Measurements from ENCODE around the gene HEATR5A. TPM values are rescaled to one million over a fixed set of nuclear protein-coding genes. Genes with fewer than 3 reads are reported as not detected.

HEATR5A gene
- polyA plus RNA-seq, 3 donors: 13.1 to 21.0 (median 16.8) TPM

DNA sequence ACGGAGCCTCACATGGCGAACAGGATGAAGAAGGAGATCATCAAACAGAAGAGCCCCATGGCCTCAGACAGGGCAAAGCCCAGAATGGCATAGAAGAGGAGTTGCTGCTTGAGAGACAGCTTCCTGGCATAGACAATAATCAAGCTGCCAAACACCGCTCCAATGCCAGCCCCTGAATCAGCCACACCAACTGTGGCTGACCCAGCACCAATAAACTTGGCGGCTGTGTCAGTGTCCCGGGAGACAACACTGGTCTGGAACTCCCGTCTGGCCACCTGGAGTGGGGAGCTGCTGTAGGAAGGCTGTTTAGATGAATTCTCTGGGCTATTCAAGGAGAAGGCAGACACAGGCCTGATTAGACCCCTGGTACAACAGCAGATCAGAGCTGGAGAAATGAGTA lies 100.1 kb downstream of the HEATR5A start:
- H3K27ac Mint-ChIP-seq: peak overlapping the region in 2 of 7 donors; percentile 75 to 78
- intact Hi-C loops (cut with micrococcal nuclease): no loop called here

GRCh38 chr14:31319701-31320100 lies 100.6 kb downstream of the HEATR5A start:
- no peaks in the 10 kb centered on the region for H3K4me1 ChIP-seq (ENCODE audit: control insufficient read depth in 1 of 2, insufficient read depth in 2 of 2, low read length in 2 of 2)
- H3K27me3 Mint-ChIP-seq (ENCODE audit: low read depth in 3 of 3): peaks cover 0 to 2% (median 0%) of the 10 kb centered on the region in 3 donors
- no peak overlapping the region for H3K9ac ChIP-seq (ENCODE audit: insufficient read depth, low read length, poor library complexity, severe bottlenecking)
- H3K27ac Mint-ChIP-seq: peak overlapping the region in 1 of 7 donors; percentile 24
- 100% methylated on average over 2 of the region's 5 CpGs for WGBS (ENCODE audit: insufficient coverage)
- H3K27me3 ChIP-seq (ENCODE audit: control insufficient read depth in 2 of 2, insufficient read depth in 2 of 2, low read length in 2 of 2): no peaks in the 10 kb centered on the region
- H3K9me3 ChIP-seq (replicated peaks in 1 of 2; ENCODE audit: control insufficient read depth in 1 of 2, insufficient read depth in 1 of 2, low read length in 2 of 2): no peaks in the 10 kb centered on the region
- no peak overlapping the region for H3K27ac ChIP-seq (ENCODE audit: low read depth in 1 of 2, low read length in 2 of 2)
- H3K4me2 ChIP-seq (replicated peaks; ENCODE audit: extremely low read depth, low read length, poor library complexity, severe bottlenecking): no peak overlapping the region
- no peaks in the 10 kb centered on the region for H3K4me1 Mint-ChIP-seq
- no peak overlapping the region for H2AFZ ChIP-seq (ENCODE audit: insufficient read depth, low read depth, low read length, poor library complexity, severe bottlenecking)
- no peaks in the 10 kb centered on the region for H3K79me2 ChIP-seq (ENCODE audit: insufficient read depth, low read length)
- H3K9me3 Mint-ChIP-seq: no peaks in the 10 kb centered on the region
- TF ChIP-seq, protein P1, sequence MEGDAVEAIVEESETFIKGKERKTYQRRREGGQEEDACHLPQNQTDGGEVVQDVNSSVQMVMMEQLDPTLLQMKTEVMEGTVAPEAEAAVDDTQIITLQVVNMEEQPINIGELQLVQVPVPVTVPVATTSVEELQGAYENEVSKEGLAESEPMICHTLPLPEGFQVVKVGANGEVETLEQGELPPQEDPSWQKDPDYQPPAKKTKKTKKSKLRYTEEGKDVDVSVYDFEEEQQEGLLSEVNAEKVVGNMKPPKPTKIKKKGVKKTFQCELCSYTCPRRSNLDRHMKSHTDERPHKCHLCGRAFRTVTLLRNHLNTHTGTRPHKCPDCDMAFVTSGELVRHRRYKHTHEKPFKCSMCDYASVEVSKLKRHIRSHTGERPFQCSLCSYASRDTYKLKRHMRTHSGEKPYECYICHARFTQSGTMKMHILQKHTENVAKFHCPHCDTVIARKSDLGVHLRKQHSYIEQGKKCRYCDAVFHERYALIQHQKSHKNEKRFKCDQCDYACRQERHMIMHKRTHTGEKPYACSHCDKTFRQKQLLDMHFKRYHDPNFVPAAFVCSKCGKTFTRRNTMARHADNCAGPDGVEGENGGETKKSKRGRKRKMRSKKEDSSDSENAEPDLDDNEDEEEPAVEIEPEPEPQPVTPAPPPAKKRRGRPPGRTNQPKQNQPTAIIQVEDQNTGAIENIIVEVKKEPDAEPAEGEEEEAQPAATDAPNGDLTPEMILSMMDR (IDR thresholded peaks at IDR 0.05): no peak
- no peak for DNase-seq
- H4K20me1 ChIP-seq (ENCODE audit: insufficient read depth, low read length): no peaks in the 10 kb centered on the region
- H3K4me3 ChIP-seq (replicated peaks in 1 of 3; ENCODE audit: low read depth in 2 of 3, low read length in 3 of 3): no peak overlapping the region
- peaks cover 71 to 91% of the 10 kb centered on the region in 2 donors for H3K36me3 Mint-ChIP-seq
- H3K36me3 ChIP-seq (replicated peaks in 1 of 2; ENCODE audit: control insufficient read depth in 1 of 2, insufficient read depth in 2 of 2, low read length in 2 of 2): peaks cover 75 to 97% of the 10 kb centered on the region in 2 donors
- no peak overlapping the region for H3K4me3 Mint-ChIP-seq
- intact Hi-C loops (cut with micrococcal nuclease): no loop called here

More for the DNA sequence above, 100.1 kb downstream of the HEATR5A start:
- no peaks in the 10 kb centered on the region for H3K4me1 Mint-ChIP-seq
- H3K27me3 Mint-ChIP-seq (ENCODE audit: low read depth in 3 of 3): peaks cover 0 to 2% (median 0%) of the 10 kb centered on the region in 3 donors
- Histone ChIP-seq H3K27me3 (ENCODE audit: control insufficient read depth in 2 of 2, insufficient read depth in 2 of 2, low read length in 2 of 2) (no peaks in the 10 kb centered on the region), H3K4me3 (replicated peaks in 1 of 3; ENCODE audit: low read depth in 2 of 3, low read length in 3 of 3) (no peak overlapping the region), H3K4me1 (ENCODE audit: control insufficient read depth in 1 of 2, insufficient read depth in 2 of 2, low read length in 2 of 2) (no peaks in the 10 kb centered on the region), H3K9ac (ENCODE audit: insufficient read depth, low read length, poor library complexity, severe bottlenecking) (no peak overlapping the region), H4K20me1 (ENCODE audit: insufficient read depth, low read length) (no peaks in the 10 kb centered on the region), H3K79me2 (ENCODE audit: insufficient read depth, low read length) (no peaks in the 10 kb centered on the region), H2AFZ (ENCODE audit: insufficient read depth, low read depth, low read length, poor library complexity, severe bottlenecking) (no peak overlapping the region), H3K36me3 (replicated peaks in 1 of 2; ENCODE audit: control insufficient read depth in 1 of 2, insufficient read depth in 2 of 2, low read length in 2 of 2) (peaks cover 70 to 97% of the 10 kb centered on the region in 2 donors), H3K4me2 (replicated peaks; ENCODE audit: extremely low read depth, low read length, poor library complexity, severe bottlenecking) (no peak overlapping the region), H3K27ac (ENCODE audit: low read depth in 1 of 2, low read length in 2 of 2) (no peak overlapping the region), H3K9me3 (replicated peaks in 1 of 2; ENCODE audit: control insufficient read depth in 1 of 2, insufficient read depth in 1 of 2, low read length in 2 of 2) (no peaks in the 10 kb centered on the region)
- peaks cover 68 to 93% of the 10 kb centered on the region in 2 donors for H3K36me3 Mint-ChIP-seq
- WGBS (ENCODE audit: insufficient coverage): 100% methylated on average over 4 of the region's 6 CpGs
- TF ChIP-seq, protein P1 (IDR thresholded peaks at IDR 0.05): no peak
- no peaks in the 10 kb centered on the region for H3K9me3 Mint-ChIP-seq
- H3K4me3 Mint-ChIP-seq: no peak overlapping the region
- no peak for DNase-seq

All from CD14-positive monocyte (primary cell).